ENCODE measurements around the gene SIGLEC7. TPM values are rescaled to one million over a fixed set of nuclear protein-coding genes. Genes with fewer than 3 reads are reported as not detected.

The SIGLEC7 gene
- total RNA-seq, 1 donor from 2014 or later = not detected

- intact Hi-C loops (cut with micrococcal nuclease) = no loop called here
Measured at GRCh38 chr19:51196181-51196580, 54.1 kb downstream of the SIGLEC7 start.

GRCh38 chr19:51198641-51199040 is 56.5 kb downstream of the SIGLEC7 start:
- intact Hi-C loops (cut with micrococcal nuclease) = no loop called here

GRCh38 chr19:51200071-51200666 is 58.1 kb downstream of the SIGLEC7 start:
- intact Hi-C loops (cut with micrococcal nuclease) = no loop called here

- intact Hi-C loops (cut with micrococcal nuclease) = no loop called here
Measured at GRCh38 chr19:51201712-51202111, 59.6 kb downstream of the SIGLEC7 start.

Other genes with a start within 250 kb of the SIGLEC7 start
- not detected in 2 replicates for gene KLK4, start 230.9 kb upstream of the SIGLEC7 start, total RNA-seq
- not detected in 2 replicates for gene KLK5, start 189.3 kb upstream of the SIGLEC7 start, total RNA-seq
- gene KLK6, start 172.7 kb upstream of the SIGLEC7 start, total RNA-seq = not detected in 2 replicates
- gene KLK7, start 158.4 kb upstream of the SIGLEC7 start, total RNA-seq = not detected in 2 replicates
- not detected in 2 replicates for gene KLK8, start 140.7 kb upstream of the SIGLEC7 start, total RNA-seq
- gene KLK10, start 122.6 kb upstream of the SIGLEC7 start, total RNA-seq = not detected in 2 replicates
- gene KLK11, start 115.7 kb upstream of the SIGLEC7 start, total RNA-seq = not detected in 2 replicates
- not detected in 2 replicates for gene KLK12, start 107.3 kb upstream of the SIGLEC7 start, total RNA-seq
- not detected in 2 replicates for gene KLK13, start 77.2 kb upstream of the SIGLEC7 start, total RNA-seq
- 0.85 and 0.93 TPM in 2 replicates for gene KLK14, start 59.4 kb upstream of the SIGLEC7 start, total RNA-seq
- 8.2 and 9.1 TPM in 2 replicates for gene CTU1, start 33.9 kb upstream of the SIGLEC7 start, total RNA-seq
- 0.12 and 0.29 TPM in 2 replicates for gene SIGLEC9, start 17.4 kb upstream of the SIGLEC7 start, total RNA-seq
- gene CD33, start 82.8 kb downstream of the SIGLEC7 start, total RNA-seq = 8.5 and 10.4 TPM in 2 replicates
- gene SIGLECL1, start 108.8 kb downstream of the SIGLEC7 start, total RNA-seq = not detected in 2 replicates
- gene IGLON5, start 169.3 kb downstream of the SIGLEC7 start, total RNA-seq = 0.15 TPM in 1 of 2 replicates, not detected in the other
- gene VSIG10L, start 199.8 kb downstream of the SIGLEC7 start, total RNA-seq = 1.0 and 1.2 TPM in 2 replicates
- 69.6 and 72.2 TPM in 2 replicates for gene ETFB, start 224.1 kb downstream of the SIGLEC7 start, total RNA-seq
- 6.0 and 6.6 TPM in 2 replicates for gene CLDND2, start 226.7 kb downstream of the SIGLEC7 start, total RNA-seq
- gene NKG7, start 230.4 kb downstream of the SIGLEC7 start, total RNA-seq = 129 and 133 TPM in 2 replicates
- not detected in 2 replicates for gene LIM2, start 245.7 kb downstream of the SIGLEC7 start, total RNA-seq
- gene C19orf84, start 248.3 kb downstream of the SIGLEC7 start, total RNA-seq = 0.15 and 0.27 TPM in 2 replicates

Measured in T-helper 1 cell treated with Interleukin-12 subunit alpha and Interleukin-12 subunit beta and Interleukin-4 antibody, amounts not matched to agents 30 ng/mL and 1 ng/mL, for 36 hours (primary cell).